ENCODE measurements around the gene ZNF266.

ZNF266 gene

GRCh38 chr19:9435279-9436268 is at the start of gene ZNF266:
ZNF266 (minus strand) TSS chr19:9435573; CDS start chr19:9420089, 15,484 bp downstream.
- peak; percentile 92 for DNase-seq

- DNase-seq: no peak
These were observed 49.8 kb upstream of the ZNF266 start for GRCh38 chr19:9485140-9485539.

GRCh38 chr19:9474975-9475374 is 39.6 kb upstream of the ZNF266 start:
- no peak for DNase-seq

GRCh38 chr19:9467161-9467560 is 31.8 kb upstream of the ZNF266 start:
- no peak for DNase-seq

- no peak for DNase-seq
These were observed 26.6 kb upstream of the ZNF266 start for GRCh38 chr19:9461938-9462337.

- DNase-seq: no peak
These were observed 20.8 kb upstream of the ZNF266 start for GRCh38 chr19:9456018-9456689.

- DNase-seq: no peak
These were observed 18.6 kb upstream of the ZNF266 start for GRCh38 chr19:9453953-9454352.

GRCh38 chr19:9445037-9445436 is 9.7 kb upstream of the ZNF266 start:
- DNase-seq: no peak

- DNase-seq: no peak
These were observed 985 bp upstream of the ZNF266 start for GRCh38 chr19:9436358-9436757.

- DNase-seq: peak; percentile 42
These were observed 3.9 kb downstream of the ZNF266 start for GRCh38 chr19:9431475-9431874.

GRCh38 chr19:9430444-9430843 is 4.9 kb downstream of the ZNF266 start:
- no peak for DNase-seq

- DNase-seq: no peak
These were observed 7.4 kb downstream of the ZNF266 start for GRCh38 chr19:9427941-9428340.

- DNase-seq: no peak
These were observed 22.0 kb downstream of the ZNF266 start for GRCh38 chr19:9413240-9413954.

GRCh38 chr19:9407827-9408226 is 27.5 kb downstream of the ZNF266 start:
- DNase-seq: no peak

GRCh38 chr19:9406798-9407352 is 28.5 kb downstream of the ZNF266 start:
- peak; percentile 14 for DNase-seq

GRCh38 chr19:9381361-9381785 is 54.0 kb downstream of the ZNF266 start:
- no peak for DNase-seq

GRCh38 chr19:9370738-9371619 is 64.4 kb downstream of the ZNF266 start:
- DNase-seq: no peak

GRCh38 chr19:9362905-9363304 is 72.5 kb downstream of the ZNF266 start, which contains the start of gene ZNF177:
ZNF177 (plus strand) TSS chr19:9363013; CDS start chr19:9378312, 15,299 bp downstream.
- DNase-seq: no peak

All from inflammatory macrophage treated with lipopolysaccharide for 4 hours (primary cell).